CD4-positive, alpha-beta T cell treated with Interferon alpha-2 for 1 hour (primary cell): ENCODE measurements around the gene DNM3.

Experiments
- DNase-seq, 2 donors: peaks; one replicate each; pipeline ENCODE4 v3.0.0-alpha.2; 2020 to 2022

The DNM3 gene

DNA sequence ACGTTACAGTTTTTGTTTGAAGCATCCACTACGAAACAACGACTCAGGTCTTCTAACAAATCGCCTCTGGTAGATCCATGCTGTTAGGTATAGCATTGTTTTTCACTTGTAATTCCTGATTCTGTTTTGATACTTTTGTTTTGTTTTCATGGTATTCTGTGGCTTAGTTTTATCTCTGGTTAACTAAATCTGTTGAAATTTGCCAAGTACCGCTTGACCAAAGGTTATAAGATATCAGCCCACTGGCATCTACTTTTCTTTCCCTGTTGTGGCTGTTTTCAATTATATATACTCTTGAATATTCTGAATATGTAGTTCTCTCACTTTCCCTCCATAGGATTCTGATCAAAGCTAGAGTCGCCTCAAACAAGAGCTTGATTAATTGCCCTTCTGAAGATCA lies 304.4 kb downstream of the DNM3 start:
- DNase-seq: no peak

DNA sequence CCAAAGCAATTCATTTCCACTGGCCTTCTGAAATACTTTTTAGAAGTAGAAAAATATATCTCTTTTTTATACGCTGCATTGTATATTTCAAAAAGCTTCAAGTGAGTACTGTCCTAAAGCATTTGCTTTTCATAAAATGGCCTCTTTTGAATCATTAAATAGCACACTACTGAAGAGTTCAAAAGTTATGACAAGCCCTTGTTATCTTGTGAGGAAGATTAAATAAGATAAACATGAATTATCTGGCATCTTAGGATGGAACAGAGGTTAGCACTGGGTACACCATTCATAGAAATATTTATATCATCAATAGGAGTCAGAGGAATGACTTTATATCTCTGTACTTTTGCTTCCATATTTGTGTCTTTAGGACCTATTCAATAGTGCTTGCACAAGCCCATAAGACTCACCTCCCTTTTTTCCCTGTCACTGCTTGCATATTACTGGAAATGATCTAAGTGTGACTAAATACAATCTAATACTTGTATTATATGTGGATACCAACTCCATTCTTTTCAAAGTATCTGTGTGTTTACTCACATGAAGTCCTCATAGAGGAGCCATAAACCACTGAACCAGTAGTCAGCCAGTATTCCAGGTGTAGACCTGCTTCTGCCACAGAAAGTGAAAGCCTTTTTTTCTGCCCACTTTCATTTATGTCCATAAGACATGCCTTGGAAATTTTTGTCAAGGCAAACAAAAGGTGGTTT lies 305.0 kb downstream of the DNM3 start:
- no peak for DNase-seq

DNA sequence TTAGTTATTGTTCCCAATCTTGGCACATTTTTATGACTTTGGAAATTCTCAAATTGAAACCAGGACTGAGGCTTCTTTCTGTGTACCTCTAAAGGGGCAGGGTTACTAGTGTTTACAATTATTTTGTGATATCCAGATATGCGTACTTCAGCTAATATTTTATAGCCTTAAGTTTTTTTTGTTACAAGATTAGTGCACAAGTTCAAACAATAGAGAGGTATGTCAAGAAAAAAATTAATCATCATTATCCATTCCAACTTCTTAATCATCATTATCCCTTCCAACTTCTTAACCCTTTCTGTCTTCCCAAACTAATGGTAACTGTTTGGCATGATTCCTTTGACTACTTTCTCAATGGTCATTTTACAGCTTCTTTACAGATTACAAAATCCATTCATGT lies 306.2 kb downstream of the DNM3 start:
- DNase-seq: no peak

DNA sequence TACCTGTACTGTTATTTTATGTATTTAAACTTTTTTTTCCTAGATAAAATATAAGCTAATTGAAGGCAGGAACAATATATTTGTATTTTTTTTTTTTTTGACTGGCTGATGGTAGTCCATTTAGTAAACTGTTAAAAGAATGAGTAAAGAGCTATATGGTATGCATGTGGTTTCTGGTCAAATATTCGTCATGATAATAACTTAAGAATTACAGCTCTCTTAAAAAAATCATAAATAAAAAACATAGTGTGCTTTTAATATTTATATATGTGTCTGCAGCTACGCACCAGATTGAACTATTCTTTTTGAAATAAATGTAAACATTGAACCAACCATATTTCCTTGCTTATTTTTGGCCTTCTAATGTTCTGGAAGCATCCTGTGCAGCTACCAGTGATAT lies 306.9 kb downstream of the DNM3 start:
- no peak for DNase-seq

DNA sequence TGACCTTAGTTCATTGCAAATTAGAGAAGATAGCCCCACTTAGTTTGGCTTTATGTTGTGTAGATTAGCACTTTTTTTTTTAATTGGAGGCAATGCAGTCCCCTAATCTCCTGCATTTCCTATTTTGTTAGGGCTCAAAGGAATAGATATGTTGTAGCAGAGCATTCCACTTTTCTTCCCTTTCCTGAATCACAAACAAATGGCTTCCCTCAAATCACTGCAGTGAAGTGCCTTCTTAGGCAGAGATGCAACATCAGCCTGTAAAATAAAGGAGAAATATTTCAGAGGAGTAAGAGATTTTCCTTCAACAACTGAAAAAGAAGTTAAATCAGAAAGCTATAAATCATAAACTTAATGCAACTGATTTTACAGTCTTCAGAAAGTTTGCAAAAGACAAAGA lies 307.4 kb downstream of the DNM3 start:
- DNase-seq: no peak

DNA sequence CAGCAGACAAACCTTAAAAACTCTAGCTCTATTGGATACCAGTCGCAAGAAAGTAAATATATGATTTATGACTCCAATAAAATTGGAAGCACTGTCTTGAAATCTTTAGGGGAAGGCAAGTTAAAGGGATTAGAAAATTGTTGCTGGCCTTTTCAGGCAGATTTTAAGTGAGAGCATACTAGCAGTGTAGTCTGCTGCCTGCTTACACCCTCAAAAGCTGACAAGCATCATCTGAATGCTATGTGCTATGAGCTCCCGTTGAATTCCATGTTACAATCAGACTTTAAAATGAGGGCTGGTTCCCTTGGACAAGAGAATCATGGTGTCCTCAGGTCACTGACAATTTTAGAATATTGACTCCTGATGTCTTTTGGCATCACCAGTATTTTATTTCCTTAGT lies 308.0 kb downstream of the DNM3 start:
- no peak for DNase-seq

DNA sequence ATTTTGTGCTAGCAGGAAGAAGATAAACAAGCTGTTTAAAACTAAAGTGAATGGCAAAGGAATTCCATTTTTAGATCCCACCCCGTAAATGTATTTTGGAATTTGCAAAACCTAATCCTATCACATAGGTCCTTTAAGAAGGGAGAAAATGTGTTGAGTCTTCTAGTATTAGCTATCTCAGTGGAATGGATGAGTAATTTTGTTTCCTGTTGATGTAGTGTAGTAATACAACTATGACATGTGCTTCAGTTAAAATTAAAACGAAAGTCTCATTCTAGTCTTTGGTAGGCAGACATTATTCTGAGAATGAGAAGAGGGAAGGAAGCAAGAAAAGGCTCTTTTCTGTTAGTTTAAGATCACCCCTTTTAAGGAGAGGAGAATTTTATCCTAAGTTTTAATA lies 313.3 kb downstream of the DNM3 start:
- DNase-seq: peak in 1 of 2 donors; percentile 26

DNA sequence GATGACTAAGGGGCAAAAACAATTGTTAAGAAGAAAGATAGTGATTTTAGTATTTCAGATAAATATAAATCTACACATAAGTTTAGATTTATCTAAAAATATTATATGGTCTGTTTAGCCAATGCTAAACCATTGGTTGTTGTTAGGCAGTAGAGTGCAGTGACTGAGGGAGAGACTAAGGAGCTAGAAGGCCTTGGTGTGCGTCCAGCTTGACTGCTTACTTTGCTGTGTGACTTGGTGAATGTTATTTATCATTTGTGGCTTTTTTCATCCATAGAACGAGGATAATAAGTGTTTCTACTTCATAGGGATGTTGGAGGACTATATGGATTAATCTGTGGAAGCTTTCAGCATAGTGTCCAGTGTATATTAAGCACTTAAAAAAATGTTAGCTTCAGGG lies 314.5 kb downstream of the DNM3 start:
- DNase-seq: no peak

DNA sequence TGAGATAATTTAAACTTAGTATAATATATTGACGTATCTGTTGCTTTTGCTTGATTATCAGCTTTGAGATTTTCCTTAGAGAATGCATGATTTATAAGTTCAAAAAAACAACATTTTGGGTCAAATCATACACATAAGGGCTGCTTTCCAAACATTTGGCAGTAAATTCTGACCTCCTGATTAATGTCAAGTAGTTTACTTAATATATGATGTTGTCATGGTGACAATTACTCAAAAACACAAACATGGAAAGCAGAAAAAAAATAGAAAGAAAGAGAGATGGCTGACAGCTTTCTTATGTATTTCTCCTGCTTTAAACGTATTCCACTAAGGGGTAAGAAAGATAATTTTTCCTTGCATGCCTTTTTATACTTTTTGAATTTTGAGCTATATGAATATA lies 320.9 kb downstream of the DNM3 start:
- no peak for DNase-seq

DNA sequence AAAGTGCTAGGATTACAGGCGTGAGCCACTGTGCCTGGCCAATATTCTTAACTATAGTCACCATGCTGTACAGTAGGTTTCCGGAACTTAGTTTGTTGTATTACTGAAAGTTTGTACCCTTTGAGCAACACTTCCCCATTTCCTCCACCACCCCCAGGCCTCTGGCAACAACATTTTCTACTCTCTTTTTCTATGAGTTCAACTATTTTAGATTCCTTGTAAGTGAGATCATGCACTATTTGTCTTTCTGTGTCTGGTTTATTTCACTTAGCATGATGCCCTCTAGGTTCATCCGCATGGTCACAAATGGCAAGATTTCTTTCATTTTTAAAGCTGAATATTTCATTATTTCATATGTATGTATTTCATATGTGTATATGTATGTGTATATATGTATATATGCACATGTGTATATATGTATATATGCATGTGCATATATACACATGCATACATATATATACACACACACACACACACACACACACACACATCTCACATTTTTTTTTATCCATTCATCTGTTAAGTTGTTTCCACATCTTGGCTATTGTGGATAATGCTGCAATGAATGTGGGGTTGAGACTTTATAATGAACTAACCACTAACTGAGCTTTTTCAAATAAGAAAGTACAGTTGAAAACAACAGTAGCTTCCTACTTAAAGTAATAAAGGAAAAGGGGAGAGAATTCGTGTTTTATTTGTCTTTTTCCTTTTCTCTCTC lies 322.4 kb downstream of the DNM3 start:
- DNase-seq: no peak

DNA sequence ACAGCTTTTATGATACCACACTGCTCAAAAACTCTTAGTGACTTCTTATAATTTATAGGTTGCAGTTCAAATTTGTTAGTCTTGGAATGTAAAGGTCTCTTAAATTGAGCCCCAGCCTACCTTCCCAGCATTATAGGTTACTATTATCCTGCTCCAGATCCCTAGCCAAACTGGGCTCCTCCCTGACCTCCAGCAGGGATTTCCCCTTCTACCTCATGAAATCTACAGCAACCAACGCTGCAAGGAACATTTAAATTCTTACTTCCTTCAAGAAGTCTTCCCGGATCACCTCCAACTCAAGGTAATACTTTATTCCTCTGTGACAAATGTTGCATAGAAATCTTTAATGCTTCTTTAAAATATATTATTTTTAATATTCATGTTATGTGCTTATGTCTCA lies 324.1 kb downstream of the DNM3 start:
- no peak for DNase-seq

DNA sequence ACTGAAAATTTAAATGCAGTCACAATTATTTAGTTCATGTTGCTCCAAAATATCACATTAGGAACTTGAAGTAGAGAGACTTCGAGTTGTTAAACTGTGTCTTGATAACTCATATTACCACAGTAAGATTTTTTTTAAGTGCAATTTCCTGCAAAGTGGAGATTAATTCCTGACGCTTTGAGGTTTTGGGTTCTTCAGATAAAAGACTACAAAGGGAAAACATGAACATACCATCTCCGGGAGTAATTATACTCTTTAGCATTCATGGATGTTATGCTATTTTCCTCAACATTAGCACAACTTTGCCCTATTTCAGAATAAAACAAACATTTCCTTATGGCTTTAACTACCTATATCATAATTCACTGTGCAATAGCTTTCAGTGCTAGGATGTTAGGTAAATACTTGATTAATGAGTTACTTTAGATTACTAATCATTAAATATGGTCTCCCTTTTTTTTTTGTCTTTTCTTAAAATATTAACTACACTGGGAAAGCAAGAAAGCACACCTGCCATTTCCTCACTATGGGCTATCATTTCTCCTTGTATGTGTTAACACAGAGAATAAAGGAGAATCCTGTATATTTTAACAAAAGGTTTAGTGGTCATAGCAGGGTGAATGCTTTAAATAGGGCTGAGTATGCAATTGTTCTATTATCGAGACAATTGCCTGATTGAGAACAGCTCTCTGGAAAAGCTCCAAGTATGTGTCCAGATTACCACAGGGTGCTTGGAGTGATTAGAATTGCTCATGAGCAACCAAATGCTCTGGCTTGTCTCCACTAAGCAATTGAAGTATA lies 326.7 kb downstream of the DNM3 start:
- DNase-seq: no peak

DNA sequence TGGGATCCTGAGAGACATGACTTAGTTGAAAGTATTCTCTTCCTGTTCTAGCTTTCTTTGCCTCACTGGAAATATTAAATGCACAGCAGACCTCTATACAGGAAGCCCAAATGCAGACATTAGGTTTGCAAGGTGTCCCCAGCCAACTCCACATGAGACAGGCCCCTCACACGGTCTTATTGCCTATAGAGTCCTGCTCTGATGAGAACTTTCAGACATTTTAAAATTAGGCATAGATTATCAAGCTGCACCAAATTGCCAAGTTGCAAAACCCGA lies 327.2 kb downstream of the DNM3 start:
- no peak for DNase-seq

DNA sequence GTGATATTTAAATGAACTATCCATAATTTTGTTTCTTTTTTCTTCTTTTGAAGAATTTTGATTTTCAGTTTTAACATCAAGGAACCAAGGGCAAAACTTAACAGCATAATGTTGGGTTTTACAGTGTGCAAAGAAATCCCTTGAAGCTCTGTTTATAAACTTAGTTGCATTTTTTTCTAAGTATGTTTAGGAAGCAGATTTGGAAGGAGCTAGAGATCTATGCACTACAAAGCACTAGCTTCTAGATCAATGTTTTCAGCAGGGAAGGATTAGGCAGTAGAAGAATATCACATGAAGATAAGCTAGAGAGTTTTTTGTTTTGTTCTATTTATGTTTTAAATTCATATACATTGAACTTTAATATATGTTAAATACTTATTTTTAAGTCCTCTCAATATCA lies 328.5 kb downstream of the DNM3 start:
- no peak for DNase-seq

DNA sequence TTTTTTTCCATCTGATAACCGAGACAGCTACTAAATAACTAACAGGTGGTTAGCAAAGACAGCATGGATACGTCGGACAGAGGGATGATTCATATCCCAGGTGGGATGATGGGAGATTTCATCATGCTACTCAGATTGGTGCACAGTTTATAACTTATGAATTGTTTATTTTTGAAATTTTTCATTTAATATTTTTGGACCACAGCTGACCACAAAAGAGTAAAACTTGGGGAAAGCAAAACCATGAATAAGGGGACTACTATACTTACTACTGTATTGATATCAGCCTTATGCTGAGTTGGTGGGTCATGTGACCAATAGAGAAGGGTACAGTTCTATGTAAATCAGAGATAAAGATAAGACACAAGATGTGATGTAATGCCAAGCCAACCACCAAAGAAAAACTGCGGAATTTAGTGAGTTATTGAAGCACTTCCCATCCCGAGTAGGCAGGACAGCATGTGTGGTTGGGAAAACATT lies 331.1 kb downstream of the DNM3 start:
- no peak for DNase-seq

DNA sequence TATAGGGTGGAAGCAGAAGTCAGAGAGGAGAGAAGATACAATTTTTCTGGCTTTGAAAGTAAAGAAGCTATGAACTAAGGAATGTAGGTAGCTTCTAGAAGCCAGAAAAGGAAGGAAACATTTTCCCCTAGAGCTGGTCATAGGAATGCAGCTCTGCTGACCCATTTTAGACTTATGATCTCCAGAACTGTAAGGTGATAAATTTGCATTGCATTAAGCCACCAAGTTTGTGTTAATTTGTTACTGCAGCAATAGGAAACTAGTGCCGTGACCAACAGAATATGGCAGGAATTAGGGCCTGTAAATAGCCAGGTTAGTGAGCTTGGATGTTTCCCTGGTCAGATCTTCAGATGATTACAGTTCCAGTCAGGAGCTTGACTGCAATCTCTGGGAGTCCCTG lies 334.9 kb downstream of the DNM3 start:
- DNase-seq: no peak

DNA sequence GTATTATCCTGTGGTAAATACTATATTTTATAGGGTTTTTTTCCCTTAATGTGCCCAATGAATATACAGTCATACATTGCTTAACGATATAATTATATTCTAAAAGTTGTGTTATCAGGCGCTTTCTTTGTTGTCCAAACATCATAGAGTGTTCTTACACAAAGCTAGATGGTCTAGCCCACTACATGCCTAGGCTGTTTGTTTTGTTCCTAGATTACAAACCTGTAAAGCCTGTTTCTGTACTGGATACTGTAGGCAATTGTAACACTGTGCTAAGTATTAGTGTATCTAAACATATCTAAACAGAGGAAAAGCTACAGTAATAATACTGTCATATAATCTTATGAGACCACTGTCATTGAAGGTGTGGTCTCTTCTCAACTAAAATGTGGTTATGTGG lies 336.6 kb downstream of the DNM3 start:
- no peak for DNase-seq

DNA sequence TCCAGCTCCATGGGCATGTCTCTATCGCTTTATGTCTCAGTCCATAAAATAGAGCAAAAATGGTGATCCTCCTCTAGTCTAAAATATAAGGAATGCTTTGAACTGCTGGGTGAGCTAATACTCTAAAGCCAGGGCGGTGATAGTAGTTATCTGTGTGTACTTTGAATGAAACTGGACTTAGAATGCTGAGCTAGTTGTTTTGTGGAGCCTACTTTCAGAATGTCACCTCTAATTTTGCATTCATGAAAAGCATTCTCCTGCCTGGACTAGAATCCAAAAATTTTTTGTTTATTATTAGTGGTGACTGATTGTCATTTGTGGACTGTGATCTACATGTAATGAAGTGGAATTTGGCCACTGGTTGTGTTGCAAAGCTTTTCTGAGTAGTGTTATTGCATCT lies 337.6 kb downstream of the DNM3 start:
- no peak for DNase-seq

DNA sequence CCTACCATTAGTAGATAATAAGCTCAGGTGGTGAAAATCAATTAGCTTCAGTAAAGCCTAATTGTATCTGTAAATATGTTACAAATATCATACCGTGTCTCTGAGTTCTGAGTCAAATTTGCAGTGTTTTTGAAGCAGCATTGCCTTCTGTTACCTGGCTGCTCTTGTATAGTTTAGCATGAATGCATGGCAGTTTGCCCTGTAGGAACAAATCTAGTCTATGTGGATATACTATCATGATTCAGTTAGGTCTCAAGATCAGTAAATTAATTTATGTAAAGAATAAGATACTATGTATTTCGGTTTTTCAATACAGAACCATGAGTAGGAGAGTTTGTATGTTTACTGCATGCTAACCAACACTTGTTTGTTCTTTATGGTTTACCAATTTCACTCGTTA lies 338.6 kb downstream of the DNM3 start:
- no peak for DNase-seq

DNA sequence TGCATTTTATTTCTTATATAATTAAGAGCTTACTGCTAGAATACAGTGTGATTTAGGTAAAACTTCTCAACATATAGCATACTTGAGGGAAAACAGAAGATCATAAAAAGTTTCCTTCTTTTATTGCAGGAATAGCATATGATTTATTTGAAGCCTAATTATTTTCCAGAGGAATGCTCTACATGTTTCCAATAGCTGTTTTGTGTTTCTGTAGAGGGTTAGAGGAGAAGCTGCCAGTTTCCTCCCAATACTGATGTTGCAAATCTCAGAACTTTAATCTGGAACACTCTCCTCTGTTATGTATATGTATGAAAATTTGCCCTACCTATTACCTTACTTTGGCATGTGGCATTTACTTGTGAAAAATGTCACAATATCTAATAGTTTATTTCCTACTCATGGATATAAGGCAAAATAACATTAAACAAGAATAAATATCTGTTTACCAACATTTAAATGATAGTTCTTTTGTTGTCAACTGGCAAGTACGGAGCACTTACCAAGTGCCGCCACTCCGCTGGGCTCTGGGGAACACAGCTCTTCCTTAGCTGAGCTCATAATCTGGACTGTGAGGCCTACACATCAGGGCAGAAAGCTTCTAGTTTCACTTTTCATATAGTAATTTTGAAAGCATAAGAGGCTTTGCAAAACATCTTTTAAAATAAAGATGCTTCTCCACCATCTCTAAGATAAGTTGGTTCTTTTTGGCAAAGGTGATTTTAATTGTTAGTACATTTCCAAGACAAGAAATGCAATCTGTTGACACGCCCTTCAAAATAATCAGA lies 339.4 kb downstream of the DNM3 start:
- DNase-seq: peak; percentile 32 to 68

DNA sequence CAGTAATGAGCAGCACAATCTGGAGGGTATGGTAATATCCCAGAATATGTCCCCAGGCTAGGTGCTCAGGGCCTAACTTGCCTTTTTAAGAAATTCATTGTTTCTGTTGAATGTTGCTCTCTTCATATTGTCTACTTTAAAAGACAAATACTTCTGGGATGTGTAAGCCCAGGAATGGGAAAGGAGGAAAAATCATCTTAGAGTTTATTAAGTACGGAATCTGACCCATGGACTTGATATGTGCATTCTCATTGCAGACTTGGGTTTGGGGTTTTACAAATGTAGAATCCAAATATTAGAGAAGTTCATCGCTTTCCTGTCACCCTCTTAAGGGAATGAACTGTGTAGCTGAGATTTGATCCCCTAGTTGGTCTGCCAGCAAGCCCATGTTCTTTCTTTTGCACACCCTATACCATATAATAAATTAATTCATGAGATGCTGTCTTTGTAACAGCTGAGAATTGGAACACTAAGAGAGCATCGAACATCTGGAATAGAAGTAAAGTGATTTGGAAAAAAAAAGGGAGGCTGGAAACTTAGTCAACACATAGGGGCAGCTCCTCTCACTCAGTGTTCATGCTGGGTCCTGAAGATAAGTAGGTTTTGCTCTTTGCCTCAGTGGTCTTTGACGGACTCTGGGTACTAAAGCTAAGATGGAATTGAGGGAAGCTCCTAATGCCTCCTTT lies 343.4 kb downstream of the DNM3 start:
- DNase-seq: no peak

DNA sequence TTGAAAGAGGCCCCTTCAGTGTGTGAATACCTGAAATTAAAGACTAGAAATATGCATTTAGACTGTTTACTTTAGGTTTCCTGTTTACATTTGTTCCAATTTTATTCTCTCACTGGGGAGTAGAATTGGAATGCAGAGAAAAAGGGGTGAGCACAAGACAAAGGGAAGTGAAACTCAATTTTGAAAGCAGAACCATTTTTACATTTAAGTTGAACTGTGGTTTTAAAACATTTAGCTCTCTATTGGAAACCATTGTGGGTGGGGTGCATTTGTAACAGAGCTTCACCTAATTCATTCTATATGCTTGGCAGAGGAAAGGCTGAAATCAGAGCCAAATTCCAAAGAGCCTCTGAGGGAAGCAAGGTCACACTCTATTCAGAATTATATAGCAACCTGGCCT lies 343.9 kb downstream of the DNM3 start:
- DNase-seq: no peak

DNA sequence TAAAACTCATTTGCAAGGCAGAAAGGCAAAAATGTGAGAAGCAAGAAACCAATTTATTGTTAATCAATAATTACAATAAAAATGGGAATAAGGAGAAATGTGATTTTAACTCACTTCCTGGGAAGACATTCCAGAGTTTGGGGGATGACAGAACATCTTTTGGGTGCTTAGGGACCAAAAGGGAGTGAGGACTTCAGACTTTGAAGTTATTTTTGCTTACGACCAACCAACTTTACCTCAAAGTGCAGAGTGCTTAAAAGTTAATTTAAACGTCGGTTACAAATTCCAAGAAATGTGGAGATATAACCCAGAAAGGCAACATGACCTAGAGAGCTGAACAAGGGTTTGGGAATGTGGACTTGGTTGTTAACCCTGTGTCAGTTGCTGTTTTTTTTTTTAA lies 344.7 kb downstream of the DNM3 start:
- no peak for DNase-seq
